H1 (cell line): Measurements from ENCODE around the gene ABCC4. TPM values are rescaled to one million over a fixed set of nuclear protein-coding genes. Genes with fewer than 3 reads are reported as not detected.

Experiments
- CTCF ChIA-PET: fragments of 300-600 bp; sonication (Branson Sonifier 250); formaldehyde crosslinking; loops from one replicate; lab custom pipeline; 2021; ENCODE audit not compliant: partially characterized antibody; lab: Charles Lee
- POLR2A ChIA-PET: fragments of 300-600 bp; sonication (Branson Sonifier 250); formaldehyde crosslinking; loops from one replicate; lab custom pipeline; 2021; ENCODE audit warnings: inconsistent platforms; ENCODE audit not compliant: partially characterized antibody; lab: Charles Lee
- DNase-seq, 2 experiments: peaks; one replicate each; pipeline versions ENCODE4 v3.0.0 to v3.0.0-alpha.2; 2010 to 2022; ENCODE audit warnings: low spot score in 2 of 2, low read depth in 1 of 2, mixed read lengths in 1 of 2
- FAIRE-seq: peaks from 2 replicates; lab custom pipeline; 2011; peaks lifted over from hg19 to GRCh38; lab: Jason Lieb, UNC
- H2AFZ ChIP-seq: 2 replicates; pipeline ENCODE4 v1.8.1; 2012; ENCODE audit warnings: low read length, inconsistent platforms
- H2AK5ac ChIP-seq: 2 replicates; pipeline ENCODE4 v1.6.1; 2013; ENCODE audit warnings: low read depth, low read length
- H2BK120ac ChIP-seq: replicated peaks from 2 replicates; pipeline ENCODE3; 2013; ENCODE audit warnings: low read depth, low read length, inconsistent platforms
- H2BK12ac ChIP-seq: 2 replicates; pipeline ENCODE4 v1.6.1; 2013; ENCODE audit warnings: low read depth, low read length
- H2BK15ac ChIP-seq: 2 replicates; pipeline ENCODE4 v1.6.1; 2013; ENCODE audit warnings: low read length
- H2BK20ac ChIP-seq: 2 replicates; pipeline ENCODE4 v1.6.1; 2013; ENCODE audit warnings: low read length
- H2BK5ac ChIP-seq: 2 replicates; pipeline ENCODE4 v1.6.1; 2013; ENCODE audit warnings: low read depth, low read length
- H3K14ac ChIP-seq: 2 replicates; pipeline ENCODE4 v1.6.1; 2013; ENCODE audit warnings: inconsistent platforms; ENCODE audit not compliant: insufficient read length
- H3K18ac ChIP-seq: 2 replicates; pipeline ENCODE4 v1.6.1; 2013; ENCODE audit warnings: low read length; ENCODE audit errors: extremely low read depth
- H3K23ac ChIP-seq: 2 replicates; pipeline ENCODE4 v1.6.1; 2013; ENCODE audit warnings: inconsistent platforms; ENCODE audit not compliant: insufficient read length
- H3K23me2 ChIP-seq: 2 replicates; pipeline ENCODE4 v1.6.1; 2013; ENCODE audit warnings: low read depth, low read length
- H3K27ac ChIP-seq: 2 replicates; pipeline ENCODE4 v1.6.1; 2011; ENCODE audit warnings: low read depth, low read length, inconsistent platforms
- H3K27me3 ChIP-seq, 4 experiments: replicated peaks in 1 of 4; 1 replicate in 1 of 4; 2 replicates in 3 of 4; pipeline versions ENCODE4 v1.6.1 to v1.8.1; 2011 to 2013; ENCODE audit warnings: low read length in 3 of 4, mild to moderate bottlenecking in 3 of 4, inconsistent platforms in 2 of 4, mixed read lengths in 2 of 4, moderate library complexity in 1 of 4; ENCODE audit not compliant: control insufficient read depth in 3 of 4, insufficient read depth in 3 of 4; ENCODE audit errors: extremely low read depth in 1 of 4
- H3K36me3 ChIP-seq, 4 experiments: 2 replicates each; pipeline versions ENCODE4 v1.6.1 to v1.8.1; 2011 to 2013; ENCODE audit warnings: mild to moderate bottlenecking in 4 of 4, low read length in 3 of 4, moderate library complexity in 2 of 4, control low read depth in 1 of 4, inconsistent platforms in 1 of 4; ENCODE audit not compliant: insufficient read depth in 4 of 4, control insufficient read depth in 2 of 4
- H3K4ac ChIP-seq: replicated peaks from 2 replicates; pipeline ENCODE3; 2013; ENCODE audit warnings: low read length, low read depth, mixed read lengths, inconsistent platforms; ENCODE audit not compliant: insufficient read length
- H3K4me1 ChIP-seq, 4 experiments: replicated peaks in 1 of 4; 1 replicate in 1 of 4; 2 replicates in 3 of 4; pipeline versions ENCODE4 v1.6.1 to v1.8.1; 2011 to 2013; ENCODE audit warnings: low read length in 3 of 4, inconsistent platforms in 2 of 4, mixed read lengths in 1 of 4; ENCODE audit not compliant: insufficient read depth in 4 of 4, control insufficient read depth in 3 of 4
- H3K4me2 ChIP-seq, 2 experiments: 2 replicates each; pipeline versions ENCODE4 v1.6.1 to v1.8.1; 2011 to 2013; ENCODE audit warnings: low read depth in 2 of 2, low read length in 2 of 2, control low read depth in 1 of 2, inconsistent platforms in 1 of 2, mild to moderate bottlenecking in 1 of 2; ENCODE audit not compliant: insufficient read depth in 1 of 2
- H3K4me3 ChIP-seq, 4 experiments: fragments of 200-600, 300-600 bp in 1 of 4; sonication (generic), shearing (Covaris generic), sonication (Bioruptor Twin) in 1 of 4; 2 replicates each; pipeline versions ENCODE4 v1.5.1 to v1.8.1; 2011 to 2016; ENCODE audit warnings: low read length in 4 of 4, low read depth in 3 of 4, control low read depth in 2 of 4, inconsistent platforms in 2 of 4, mild to moderate bottlenecking in 2 of 4, mixed read lengths in 1 of 4, moderate library complexity in 1 of 4; ENCODE audit not compliant: insufficient read depth in 2 of 4; ENCODE audit errors: extremely low read depth in 1 of 4
- H3K56ac ChIP-seq: replicated peaks from 2 replicates; pipeline ENCODE3; 2013; ENCODE audit warnings: low read depth, mild to moderate bottlenecking, mixed read lengths, low read length, inconsistent platforms; ENCODE audit not compliant: insufficient read length
- H3K79me1 ChIP-seq: 2 replicates; pipeline ENCODE4 v1.6.1; 2013; ENCODE audit warnings: low read depth, low read length, control low read depth
- H3K79me2 ChIP-seq, 2 experiments: 2 replicates each; pipeline versions ENCODE4 v1.6.1 to v1.8.1; 2012 to 2013; ENCODE audit warnings: low read length in 2 of 2, mild to moderate bottlenecking in 2 of 2, inconsistent platforms in 1 of 2; ENCODE audit not compliant: insufficient read depth in 2 of 2, control insufficient read depth in 1 of 2
- H3K9ac ChIP-seq, 4 experiments: replicated peaks in 1 of 4; 1 replicate in 1 of 4; 2 replicates in 3 of 4; pipeline versions ENCODE4 v1.6.1 to v1.8.1; 2011 to 2013; ENCODE audit warnings: low read depth in 3 of 4, low read length in 3 of 4, control low read depth in 2 of 4, mild to moderate bottlenecking in 2 of 4, moderate library complexity in 2 of 4, inconsistent platforms in 1 of 4; ENCODE audit errors: extremely low read depth in 1 of 4
- H3K9me3 ChIP-seq, 2 experiments: 2 replicates each; pipeline versions ENCODE4 v1.6.1 to v1.8.1; 2012 to 2013; ENCODE audit warnings: mild to moderate bottlenecking in 2 of 2, moderate library complexity in 2 of 2, control low read depth in 1 of 2, inconsistent platforms in 1 of 2, low read depth in 1 of 2, low read length in 1 of 2, mixed read lengths in 1 of 2; ENCODE audit not compliant: insufficient read depth in 2 of 2
- H4K20me1 ChIP-seq, 2 experiments: replicated peaks in 1 of 2; 2 replicates each; pipeline versions ENCODE3 to v1.8.1; 2011 to 2013; ENCODE audit warnings: inconsistent platforms in 2 of 2, low read length in 2 of 2, mild to moderate bottlenecking in 1 of 2; ENCODE audit not compliant: insufficient read depth in 2 of 2, control insufficient read depth in 1 of 2
- H4K5ac ChIP-seq: 2 replicates; pipeline ENCODE4 v1.6.1; 2013; ENCODE audit warnings: low read length, low read depth, mixed read lengths, inconsistent platforms; ENCODE audit not compliant: insufficient read length
- H4K8ac ChIP-seq: 2 replicates; pipeline ENCODE4 v1.8.0; 2013; ENCODE audit warnings: mild to moderate bottlenecking, moderate library complexity, low read length, inconsistent platforms; ENCODE audit not compliant: insufficient read depth; ENCODE audit errors: extremely low read depth
- H4K91ac ChIP-seq: replicated peaks from 2 replicates; pipeline ENCODE3; 2013; ENCODE audit warnings: low read length, mixed read lengths, inconsistent platforms; ENCODE audit not compliant: insufficient read length
- ATF2 ChIP-seq: IDR thresholded peaks from 2 replicates; pipeline ENCODE4 v1.6.1; 2012; ENCODE audit warnings: low read length, inconsistent platforms
- CEBPB ChIP-seq: IDR thresholded peaks from 2 replicates; pipeline ENCODE4 v1.6.1; 2012; ENCODE audit warnings: low read depth, low read length
- CTBP2 ChIP-seq: IDR thresholded peaks from 2 replicates; pipeline ENCODE4 v1.7.0; 2011; ENCODE audit warnings: borderline replicate concordance, mild to moderate bottlenecking, moderate library complexity, mixed read lengths, low read length; ENCODE audit not compliant: insufficient read depth, insufficient read length
- EGR1 ChIP-seq: IDR thresholded peaks from 2 replicates; pipeline ENCODE4 v1.6.1; 2011; ENCODE audit warnings: low read depth, low read length, borderline replicate concordance
- HDAC2 ChIP-seq, 2 experiments: fragments of 300-600 bp in 1 of 2; sonication (generic) in 1 of 2; IDR thresholded peaks; 2 replicates each; pipeline ENCODE4 v1.6.1; 2011 to 2012; ENCODE audit warnings: low read depth in 2 of 2, low read length in 2 of 2, mild to moderate bottlenecking in 2 of 2, moderate library complexity in 2 of 2, borderline replicate concordance in 1 of 2, inconsistent platforms in 1 of 2
- JUND ChIP-seq: IDR thresholded peaks from 2 replicates; pipeline ENCODE4 v1.6.1; 2011; ENCODE audit warnings: mild to moderate bottlenecking, improper control_type of control experiment, low read length
- KDM4A ChIP-seq: IDR thresholded peaks from one replicate; pipeline ENCODE4 v1.7.1; 2012; ENCODE audit warnings: low read depth, mild to moderate bottlenecking, moderate library complexity, low read length, inconsistent platforms; ENCODE audit not compliant: severe bottlenecking
- MAX ChIP-seq: IDR thresholded peaks from 2 replicates; pipeline ENCODE4 v1.6.1; 2012; ENCODE audit warnings: inconsistent platforms
- RAD21 ChIP-seq, 2 experiments: IDR thresholded peaks in 1 of 2; conservative IDR thresholded peaks in 1 of 2; 2 replicates each; pipeline ENCODE4 v1.6.1; 2011; ENCODE audit warnings: low read depth in 2 of 2, low read length in 2 of 2, improper control_type of control experiment in 1 of 2, inconsistent platforms in 1 of 2, mild to moderate bottlenecking in 1 of 2, moderate library complexity in 1 of 2
- RBBP5 ChIP-seq: IDR thresholded peaks from 2 replicates; pipeline ENCODE4 v1.7.1; 2012; ENCODE audit warnings: low read depth, mild to moderate bottlenecking, inconsistent platforms, low read length, moderate library complexity, borderline replicate concordance
- TAF7 ChIP-seq: optimal IDR thresholded peaks from 2 replicates; pipeline ENCODE3; 2011; ENCODE audit warnings: low read depth, mild to moderate bottlenecking, inconsistent platforms, low read length, moderate library complexity, borderline replicate concordance
- WGBS, 2 experiments: shearing (Covaris generic) in 1 of 2; methylation state at CpG; one replicate each; pipeline versions ENCODE4 v1.1.6 to v1.1.7; 2013 to 2015; ENCODE audit warnings: low lambda C conversion rate in 2 of 2, mixed read lengths in 2 of 2, inconsistent platforms in 1 of 2, low coverage in 1 of 2, missing lambda C conversion rate in 1 of 2; ENCODE audit not compliant: insufficient replicate concordance in 2 of 2, insufficient coverage in 1 of 2, insufficient read length in 1 of 2; ENCODE audit errors: extremely low coverage in 1 of 2, missing lambda C conversion rate in 1 of 2; 5-methylcytosine and 5-hydroxymethylcytosine counted together
- polyA plus RNA-seq, 7 experiments: library from polyadenylated mRNA; depleted of rRNA in 3 of 7; stranded (reverse) in 5 of 7; unstranded in 2 of 7; fragments of >200 nt in 5 of 7; fragments of 200-250 nt in 2 of 7; gene quantifications; 1 replicate in 5 of 7; 2 replicates in 1 of 7; 4 replicates in 1 of 7; pipeline versions ENCODE4 v1.2.1 to v1.2.3, GENCODE V29; 2011 to 2013; ENCODE audit warnings: missing spikeins in 2 of 7, mixed read lengths in 2 of 7
- total RNA-seq: library from RNA; stranded (reverse); fragmentation: NEBNext Ultra II Directional; extraction: Animal tissue kit (Norgen Biotek cat#: 25700); gene quantifications from 2 replicates; pipeline ENCODE4 v1.2.1, GENCODE V29; 2021

ABCC4 gene
- total and polyA plus RNA-seq, 2 of the 8 experiments (the other 6 are each of a cell fraction or from before 2014, with no cell fraction given), result 4.0 to 14.1 TPM

GRCh38 chr13:95247852-95248251, 53.4 kb downstream of the ABCC4 start:
- Histone ChIP-seq H3K4me3 (no peak overlapping the region), H4K20me1 (peaks cover 0 to 2% of the 10 kb centered on the region in 2 experiments), H3K23ac (no peak overlapping the region), H2AFZ (no peak overlapping the region), H3K36me3 (no peaks in the 10 kb centered on the region), H2AK5ac (no peak overlapping the region), H3K14ac (no peak overlapping the region), H4K91ac (no peak overlapping the region), H3K9ac (no peak overlapping the region), H3K27ac (no peak overlapping the region), H3K23me2 (no peaks in the 10 kb centered on the region), H2BK12ac (no peak overlapping the region), H2BK20ac (no peak overlapping the region), H3K4ac (no peak overlapping the region), H2BK15ac (no peak overlapping the region), H3K4me1 (no peaks in the 10 kb centered on the region), H3K79me1 (no peaks in the 10 kb centered on the region; the same call in 1 of the 2 replicates), H3K4me2 (no peak overlapping the region), H3K18ac (no peak overlapping the region), H3K27me3 (no peaks in the 10 kb centered on the region), H4K8ac (no peak overlapping the region), H3K9me3 (no peaks in the 10 kb centered on the region), H2BK120ac (no peak overlapping the region), H3K56ac (no peak overlapping the region), H2BK5ac (no peak overlapping the region), H4K5ac (no peak overlapping the region), H3K79me2 (no peaks in the 10 kb centered on the region)
- DNase-seq, result no peak
- WGBS, 2 experiments, result 89% methylated on average over 2 of the region's 2 CpGs; no CpG with 5 or more reads in 1 of the 2 experiments
- CTCF ChIA-PET, result interaction anchor here (1.0 to 2.1 kb wide), 5 partner anchors 48 to 309 kb away, joined by 3 to 6 read pairs (median 5); no protein-coding TSS in a partner anchor
- POLR2A ChIA-PET, result interaction anchor here (0.6 kb wide), 1 partner anchor 15 kb away, joined by 3 read pairs; no protein-coding TSS in a partner anchor
- no peak for FAIRE-seq
- TF ChIP-seq EGR1 (no peak), RBBP5 (no peak), RAD21 (IDR thresholded peaks at IDR 0.05 in 1 of 2, conservative IDR thresholded peaks at IDR 0.05 in 1 of 2; ENCODE audit: low read depth in 2 of 2, low read length in 2 of 2) (no peak), MAX (no peak), JUND (no peak), ATF2 (no peak), HDAC2 (IDR thresholded peaks at IDR 0.05; ENCODE audit: borderline replicate concordance in 1 of 2, low read depth in 2 of 2, low read length in 2 of 2) (no peak), CEBPB (no peak), TAF7 (no peak), CTBP2 (no peak), KDM4A (no peak)
